ENCODE measurements around the gene NAT16. TPM values are rescaled to one million over a fixed set of nuclear protein-coding genes. Genes with fewer than 3 reads are reported as not detected.

Gene NAT16
- total and polyA plus RNA-seq, 2 of the 8 experiments (the other 6 are each of a cell fraction or from before 2014, with no cell fraction given): 0.26 to 0.84 TPM

GRCh38 chr7:101167645-101168411 is 12.3 kb downstream of the NAT16 start:
- FAIRE-seq (peak; percentile 82), DNase-seq (ENCODE audit: low read depth in 1 of 2, low spot score in 2 of 2) (no peak)
- H4K5ac ChIP-seq (ENCODE audit: insufficient read length, low read depth, low read length): no peak overlapping the region
- H3K18ac ChIP-seq (ENCODE audit: extremely low read depth, low read length): peak overlapping the region; percentile 92
- peak overlapping the region; percentile 100 for H2BK15ac ChIP-seq (ENCODE audit: low read length)
- H3K79me1 ChIP-seq (ENCODE audit: low read depth, low read length): no peaks in the 10 kb centered on the region
- no peak overlapping the region; the same call in none of the 2 replicates for H2BK20ac ChIP-seq (ENCODE audit: low read length)
- no peak overlapping the region for H3K56ac ChIP-seq (replicated peaks; ENCODE audit: insufficient read length, low read depth, low read length)
- peaks cover 7 to 14% of the 10 kb centered on the region in 2 experiments for H4K20me1 ChIP-seq (replicated peaks in 1 of 2; ENCODE audit: control insufficient read depth in 1 of 2, insufficient read depth in 2 of 2, low read length in 2 of 2)
- H2BK12ac ChIP-seq (ENCODE audit: low read depth, low read length): peak overlapping the region; percentile 99
- no peak overlapping the region for H4K8ac ChIP-seq (ENCODE audit: extremely low read depth, insufficient read depth, low read length)
- peak overlapping the region; percentile 83 for H3K4ac ChIP-seq (replicated peaks; ENCODE audit: insufficient read length, low read depth, low read length)
- peak overlapping the region; percentile 76 for H2BK120ac ChIP-seq (replicated peaks; ENCODE audit: low read depth, low read length)
- H2AK5ac ChIP-seq (ENCODE audit: low read depth, low read length): peak overlapping the region; percentile 82
- no peak overlapping the region for H3K27ac ChIP-seq (ENCODE audit: low read depth, low read length)
- CTCF ChIA-PET (ENCODE audit: partially characterized antibody): interaction anchor here (0.6 to 5.7 kb wide), 13 partner anchors 10 to 276 kb away, joined by 3 to 46 read pairs (median 4); partner anchors contain the start of gene NAT16
- H2AFZ ChIP-seq (ENCODE audit: low read length): no peak overlapping the region
- H3K9me3 ChIP-seq (ENCODE audit: insufficient read depth in 2 of 2, low read depth in 1 of 2, low read length in 1 of 2): no peaks in the 10 kb centered on the region
- peaks cover 44% of the 10 kb centered on the region for H3K23me2 ChIP-seq (ENCODE audit: low read depth, low read length)
- H3K4me1 ChIP-seq (replicated peaks in 1 of 4; ENCODE audit: control insufficient read depth in 3 of 4, insufficient read depth in 4 of 4, low read length in 3 of 4): peaks cover 11 to 78% (median 47%) of the 10 kb centered on the region in 4 experiments
- no peak overlapping the region for H3K14ac ChIP-seq (ENCODE audit: insufficient read length)
- no peaks in the 10 kb centered on the region for H3K79me2 ChIP-seq (ENCODE audit: control insufficient read depth in 1 of 2, insufficient read depth in 2 of 2, low read length in 2 of 2)
- H3K23ac ChIP-seq (ENCODE audit: insufficient read length): no peak overlapping the region
- peak overlapping the region; percentile 27 to 63 (median 42); a peak in 6 of 8 replicates for H3K4me3 ChIP-seq (ENCODE audit: extremely low read depth in 1 of 4, insufficient read depth in 2 of 4, low read depth in 3 of 4, low read length in 4 of 4)
- H3K27me3 ChIP-seq (replicated peaks in 1 of 4; ENCODE audit: control insufficient read depth in 3 of 4, extremely low read depth in 1 of 4, insufficient read depth in 3 of 4, low read length in 3 of 4): peaks cover 43 to 85% (median 71%) of the 10 kb centered on the region in 4 experiments
- H4K91ac ChIP-seq (replicated peaks; ENCODE audit: insufficient read length, low read length): peak overlapping the region; percentile 46
- peak overlapping the region; percentile 83; the same call in 1 of the 2 replicates for H2BK5ac ChIP-seq (ENCODE audit: low read depth, low read length)
- POLR2A ChIA-PET (ENCODE audit: partially characterized antibody): interaction anchor here (0.8 to 2.6 kb wide), 6 partner anchors 9 to 71 kb away, joined by 3 to 20 read pairs (median 4); partner anchors contain the start of gene AP1S1
- no peak overlapping the region for H3K9ac ChIP-seq (replicated peaks in 1 of 4; ENCODE audit: extremely low read depth in 1 of 4, low read depth in 3 of 4, low read length in 3 of 4)
- H3K36me3 ChIP-seq (ENCODE audit: control insufficient read depth in 2 of 4, insufficient read depth in 4 of 4, low read length in 3 of 4): no peaks in the 10 kb centered on the region
- 3% methylated on average over 11 of the region's 12 CpGs; no CpG with 5 or more reads in 1 of the 2 experiments for WGBS, 2 experiments (ENCODE audit: extremely low coverage in 1 of 2, insufficient coverage in 1 of 2, insufficient read length in 1 of 2, insufficient replicate concordance in 2 of 2, low coverage in 1 of 2, low lambda C conversion rate in 2 of 2, missing lambda C conversion rate in 1 of 2)
- TF ChIP-seq EZH2 (IDR thresholded peaks at IDR 0.05; ENCODE audit: low read depth, low read length, severe bottlenecking): peak; percentile 18
- no peak for TF ChIP-seq POLR2A (IDR thresholded peaks at IDR 0.05; ENCODE audit: control extremely low read depth in 1 of 2, low read depth in 2 of 2, low read length in 2 of 2)
- TF ChIP-seq KDM1A (IDR thresholded peaks at IDR 0.05; ENCODE audit: borderline replicate concordance, low read length): 0 out of 2 replicates have a peak, but pooled peaks have one; percentile 16
- peak; percentile 20 for TF ChIP-seq RNF2 (IDR thresholded peaks at IDR 0.05; ENCODE audit: borderline replicate concordance, low read depth, low read length, missing control alignments, poor library complexity, severe bottlenecking)
- TF ChIP-seq SUZ12 (IDR thresholded peaks at IDR 0.05; ENCODE audit: low read length): 0 out of 2 replicates have a peak, but pooled peaks have one; percentile 49
- no peak for TF ChIP-seq GTF2F1 (IDR thresholded peaks at IDR 0.05; ENCODE audit: borderline replicate concordance, low read depth, low read length)
- peak overlapping the region; percentile 44 to 90 for H3K4me2 ChIP-seq (ENCODE audit: insufficient read depth in 1 of 2, low read depth in 2 of 2, low read length in 2 of 2)

Measured in H1 (cell line).